22Rv1 (cell line): ENCODE measurements around the gene AR.

Experiments
- CTCF ChIP-seq: fragments of 450-650 bp; IDR thresholded peaks from 2 replicates; pipeline ENCODE4 v1.5.1; 2017; ENCODE audit warnings: mild to moderate bottlenecking
- ZFX ChIP-seq: fragments of 450-650 bp; IDR thresholded peaks from 2 replicates; pipeline ENCODE4 v1.6.1; 2017; ENCODE audit warnings: antibody characterized with exemption, borderline replicate concordance

GRCh38 chrX:67610282-67610681 lies 66.5 kb downstream of the AR start:
- no peak for TF ChIP-seq CTCF
- no peak for TF ChIP-seq ZFX
